CD14-positive monocyte (primary cell): ENCODE data around the gene IPO11. TPM values are rescaled to one million over a fixed set of nuclear protein-coding genes. Genes with fewer than 3 reads are reported as not detected.

Experiments used
- DNase-seq, 3 donors: peaks; one replicate each; pipeline ENCODE4 v3.0.0-alpha.2; 2011 to 2022
- H2AFZ ChIP-seq: 2 replicates; pipeline ENCODE4 v1.6.0; 2012; ENCODE audit warnings: mild to moderate bottlenecking, low read depth, low read length, inconsistent platforms; ENCODE audit not compliant: insufficient read depth, poor library complexity, severe bottlenecking
- H3K27ac ChIP-seq, 2 donors: 1 replicate in 1 of 2; 2 replicates in 1 of 2; pipeline ENCODE4 v1.5.1; 2012 to 2013; ENCODE audit warnings: low read length in 2 of 2, control low read depth in 1 of 2, inconsistent platforms in 1 of 2, low read depth in 1 of 2, mild to moderate bottlenecking in 1 of 2
- H3K27me3 ChIP-seq, 2 donors: one replicate each; pipeline versions ENCODE4 v1.6.0 to v1.6.1; 2011 to 2013; ENCODE audit warnings: low read length in 2 of 2; ENCODE audit not compliant: control insufficient read depth in 2 of 2, insufficient read depth in 2 of 2
- H3K36me3 ChIP-seq, 2 donors: replicated peaks in 1 of 2; 1 replicate in 1 of 2; 2 replicates in 1 of 2; pipeline versions ENCODE4 v1.5.1 to v1.6.1; 2012 to 2013; ENCODE audit warnings: low read length in 2 of 2, control low read depth in 1 of 2, inconsistent platforms in 1 of 2, mild to moderate bottlenecking in 1 of 2; ENCODE audit not compliant: insufficient read depth in 2 of 2, control insufficient read depth in 1 of 2
- H3K4me1 ChIP-seq, 2 donors: 1 replicate in 1 of 2; 2 replicates in 1 of 2; pipeline versions ENCODE4 v1.5.1 to v1.6.1; 2012 to 2013; ENCODE audit warnings: low read length in 2 of 2, control low read depth in 1 of 2, inconsistent platforms in 1 of 2, mild to moderate bottlenecking in 1 of 2, moderate library complexity in 1 of 2; ENCODE audit not compliant: insufficient read depth in 2 of 2, control insufficient read depth in 1 of 2
- H3K4me2 ChIP-seq: replicated peaks from 2 replicates; pipeline ENCODE3; 2012; ENCODE audit warnings: low read length, moderate library complexity, mild to moderate bottlenecking; ENCODE audit not compliant: poor library complexity, severe bottlenecking; ENCODE audit errors: extremely low read depth
- H3K4me3 ChIP-seq, 3 experiments: fragments of 200-600 bp in 1 of 3; sonication (generic) in 1 of 3; replicated peaks in 1 of 3; 1 replicate in 2 of 3; 2 replicates in 1 of 3; pipeline ENCODE4 v1.5.1; 2011 to 2013; ENCODE audit warnings: low read length in 3 of 3, mild to moderate bottlenecking in 3 of 3, control low read depth in 2 of 3, low read depth in 2 of 3, inconsistent platforms in 1 of 3, moderate library complexity in 1 of 3
- H3K79me2 ChIP-seq: 2 replicates; pipeline ENCODE4 v1.6.0; 2012; ENCODE audit warnings: mild to moderate bottlenecking, control low read depth, inconsistent platforms, low read length, moderate library complexity; ENCODE audit not compliant: insufficient read depth
- H3K9ac ChIP-seq: 2 replicates; pipeline ENCODE4 v1.6.0; 2017; ENCODE audit warnings: low read length, mild to moderate bottlenecking; ENCODE audit not compliant: insufficient read depth, poor library complexity, severe bottlenecking
- H3K9me3 ChIP-seq, 2 donors: replicated peaks in 1 of 2; 1 replicate in 1 of 2; 2 replicates in 1 of 2; pipeline versions ENCODE4 v1.5.1 to v1.6.1; 2012 to 2013; ENCODE audit warnings: low read length in 2 of 2, control low read depth in 1 of 2; ENCODE audit not compliant: control insufficient read depth in 1 of 2, insufficient read depth in 1 of 2
- H4K20me1 ChIP-seq: 2 replicates; pipeline ENCODE4 v1.6.0; 2012; ENCODE audit warnings: mild to moderate bottlenecking, low read length, control low read depth, moderate library complexity; ENCODE audit not compliant: insufficient read depth
- H3K27ac Mint-ChIP-seq, 7 donors: one replicate each; pipeline ENCODE4 v1.8.0; 2020; ENCODE audit warnings: mild to moderate bottlenecking in 7 of 7, mixed read lengths in 7 of 7, moderate library complexity in 6 of 7, inconsistent platforms in 2 of 7
- H3K27me3 Mint-ChIP-seq, 3 donors: one replicate each; pipeline ENCODE4 v1.8.0; 2021 to 2022; ENCODE audit warnings: low read depth in 3 of 3, mild to moderate bottlenecking in 3 of 3, mixed read lengths in 3 of 3, moderate library complexity in 3 of 3, inconsistent platforms in 1 of 3
- H3K36me3 Mint-ChIP-seq, 2 donors: one replicate each; pipeline ENCODE4 v1.8.0; 2020; ENCODE audit warnings: mixed read lengths in 2 of 2, inconsistent platforms in 1 of 2, mild to moderate bottlenecking in 1 of 2
- H3K4me1 Mint-ChIP-seq: one replicate; pipeline ENCODE4 v1.8.0; 2020; ENCODE audit warnings: mild to moderate bottlenecking, mixed read lengths
- H3K4me3 Mint-ChIP-seq, 2 donors: one replicate each; pipeline ENCODE4 v1.8.0; 2020; ENCODE audit warnings: mild to moderate bottlenecking in 2 of 2, mixed read lengths in 2 of 2, moderate library complexity in 1 of 2
- H3K9me3 Mint-ChIP-seq, 7 donors: one replicate each; pipeline ENCODE4 v1.8.0; 2020 to 2022; ENCODE audit warnings: mixed read lengths in 7 of 7, mild to moderate bottlenecking in 6 of 7, moderate library complexity in 6 of 7, inconsistent platforms in 2 of 7
- WGBS: methylation state at CpG from one replicate; pipeline ENCODE4 v1.1.5; 2013; ENCODE audit warnings: missing lambda C conversion rate; ENCODE audit not compliant: insufficient coverage; 5-methylcytosine and 5-hydroxymethylcytosine counted together
- intact Hi-C, 2 donors: fragments of 100-400 bp; cut with micrococcal nuclease; formaldehyde crosslinking; loops; one replicate each; pipeline versions ENCODE4 v1.15.0 to v1.15.1; 2023
- polyA plus RNA-seq, 3 donors: library from polyadenylated mRNA; depleted of rRNA in 1 of 3; unstranded in 2 of 3; stranded (reverse) in 1 of 3; fragments of 300-500 nt in 2 of 3; fragments of >200 nt in 1 of 3; fragmentation: Illumina TruSeq in 2 of 3; gene quantifications; 1 replicate in 2 of 3; 2 replicates in 1 of 3; pipeline ENCODE4 v1.2.3, GENCODE V29; 2012 to 2021
- TF ChIP-seq, protein P1 (sequence below): fragments of 200-600 bp; IDR thresholded peaks from one replicate; pipeline ENCODE4 v1.8.0; 2022; ENCODE audit warnings: antibody characterized with exemption, mild to moderate bottlenecking

Gene IPO11
- polyA plus RNA-seq, 3 donors = 4.4 to 5.5 (median 5.3) TPM

DNA sequence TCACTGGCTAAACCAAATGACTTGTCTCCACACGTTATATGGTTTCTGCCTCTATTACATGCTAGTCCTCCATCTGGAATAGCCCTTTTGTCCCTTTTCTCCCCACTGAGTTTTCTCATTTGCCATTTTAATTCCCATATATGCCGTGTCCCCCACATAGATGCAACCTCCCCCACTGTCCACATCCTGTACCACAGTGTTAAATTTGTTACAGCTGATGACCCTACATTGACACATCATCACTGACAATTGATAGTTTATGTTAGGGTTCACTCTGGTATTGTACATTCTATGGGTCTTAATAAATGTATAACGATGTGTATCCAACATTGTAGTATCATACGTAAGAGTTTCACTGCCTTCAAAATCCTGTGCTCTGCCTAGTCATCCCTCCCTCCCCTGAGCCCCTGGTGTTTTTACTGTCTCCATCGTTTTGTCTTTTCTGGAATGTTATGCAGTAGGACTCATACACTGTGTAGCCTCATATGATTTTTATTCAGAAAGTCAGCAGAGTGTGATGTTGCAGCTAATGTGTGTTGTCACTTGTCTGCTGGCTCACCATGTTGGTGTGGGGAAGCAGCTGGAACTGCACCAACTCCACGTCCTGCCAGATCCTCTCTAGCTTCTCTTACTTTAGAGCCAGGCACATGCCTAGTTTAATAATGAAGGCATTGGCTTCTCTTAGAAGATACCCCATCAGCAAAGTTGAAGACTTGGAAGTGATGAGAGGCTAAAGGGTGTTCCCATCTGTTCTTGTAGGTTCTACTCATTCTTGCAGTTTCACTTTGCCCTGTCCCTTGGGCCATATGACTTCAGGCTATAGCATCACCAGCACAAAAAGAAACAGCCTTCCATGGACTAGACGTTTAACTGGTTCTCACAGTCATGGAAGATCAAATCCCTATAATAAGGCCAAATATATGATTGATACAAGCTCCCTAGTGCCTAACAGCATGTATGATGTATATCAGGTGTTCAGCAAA, 196.3 kb downstream of the IPO11 start:
- no peak overlapping the region for H3K4me2 ChIP-seq
- peaks cover 0 to 17% of the 10 kb centered on the region in 2 donors for H3K36me3 ChIP-seq
- no peak overlapping the region for H3K9ac ChIP-seq
- intact Hi-C loops = no loop called here
- no peaks in the 10 kb centered on the region for H3K79me2 ChIP-seq
- H3K27me3 Mint-ChIP-seq = no peaks in the 10 kb centered on the region
- no peaks in the 10 kb centered on the region for H3K27me3 ChIP-seq
- no peak overlapping the region for H3K4me3 Mint-ChIP-seq
- H3K27ac ChIP-seq = no peak overlapping the region
- H3K9me3 Mint-ChIP-seq = peaks cover 0 to 3% (median 2%) of the 10 kb centered on the region in 7 donors
- H3K36me3 Mint-ChIP-seq = peaks cover 19 to 33% of the 10 kb centered on the region in 2 donors
- no peak overlapping the region for H2AFZ ChIP-seq
- no peaks in the 10 kb centered on the region for H3K4me1 ChIP-seq
- H3K27ac Mint-ChIP-seq = peak overlapping the region in 1 of 7 donors; percentile 43
- no peaks in the 10 kb centered on the region for H4K20me1 ChIP-seq
- no peak overlapping the region for H3K4me3 ChIP-seq
- 94% methylated on average over 3 of the region's 7 CpGs for WGBS
- H3K4me1 Mint-ChIP-seq = no peaks in the 10 kb centered on the region
- TF ChIP-seq, protein P1, sequence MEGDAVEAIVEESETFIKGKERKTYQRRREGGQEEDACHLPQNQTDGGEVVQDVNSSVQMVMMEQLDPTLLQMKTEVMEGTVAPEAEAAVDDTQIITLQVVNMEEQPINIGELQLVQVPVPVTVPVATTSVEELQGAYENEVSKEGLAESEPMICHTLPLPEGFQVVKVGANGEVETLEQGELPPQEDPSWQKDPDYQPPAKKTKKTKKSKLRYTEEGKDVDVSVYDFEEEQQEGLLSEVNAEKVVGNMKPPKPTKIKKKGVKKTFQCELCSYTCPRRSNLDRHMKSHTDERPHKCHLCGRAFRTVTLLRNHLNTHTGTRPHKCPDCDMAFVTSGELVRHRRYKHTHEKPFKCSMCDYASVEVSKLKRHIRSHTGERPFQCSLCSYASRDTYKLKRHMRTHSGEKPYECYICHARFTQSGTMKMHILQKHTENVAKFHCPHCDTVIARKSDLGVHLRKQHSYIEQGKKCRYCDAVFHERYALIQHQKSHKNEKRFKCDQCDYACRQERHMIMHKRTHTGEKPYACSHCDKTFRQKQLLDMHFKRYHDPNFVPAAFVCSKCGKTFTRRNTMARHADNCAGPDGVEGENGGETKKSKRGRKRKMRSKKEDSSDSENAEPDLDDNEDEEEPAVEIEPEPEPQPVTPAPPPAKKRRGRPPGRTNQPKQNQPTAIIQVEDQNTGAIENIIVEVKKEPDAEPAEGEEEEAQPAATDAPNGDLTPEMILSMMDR = no peak
- no peak for DNase-seq
- H3K9me3 ChIP-seq = no peaks in the 10 kb centered on the region

DNA sequence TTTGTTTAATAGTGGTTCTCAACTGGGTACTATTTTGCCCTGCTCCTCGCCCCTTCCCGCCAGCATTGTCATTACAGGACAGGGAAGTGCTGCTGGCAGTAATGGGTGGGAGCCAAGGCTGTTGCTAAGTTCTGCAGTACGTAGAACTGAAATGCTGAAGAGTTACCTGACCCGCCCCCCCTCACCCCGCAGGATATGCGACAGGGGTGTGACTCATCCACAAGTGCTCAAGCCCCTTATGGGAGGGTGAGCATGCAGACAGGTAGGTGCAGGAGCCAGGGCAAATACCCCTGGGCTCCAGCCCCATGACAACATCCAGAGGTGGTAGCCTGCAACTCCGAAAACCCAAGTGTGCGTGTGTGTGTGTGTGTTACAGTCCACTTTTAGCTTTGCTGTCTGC, 201.8 kb downstream of the IPO11 start:
- no peaks in the 10 kb centered on the region for H3K27me3 ChIP-seq
- no peak overlapping the region for H2AFZ ChIP-seq
- no peak overlapping the region for H3K4me3 Mint-ChIP-seq

More for the DNA sequence above, 201.8 kb downstream of the IPO11 start:
- 100% methylated on average over 4 of the region's 8 CpGs for WGBS
- intact Hi-C loops = no loop called here
- Mint-ChIP-seq H3K27ac (peak overlapping the region in 1 of 7 donors; percentile 11), H3K9me3 (peaks cover 0 to 4% (median 2%) of the 10 kb centered on the region in 7 donors), H3K27me3 (no peaks in the 10 kb centered on the region), H3K4me1 (no peaks in the 10 kb centered on the region), H3K36me3 (peaks cover 23% of the 10 kb centered on the region in 2 donors)
- DNase-seq = no peak
- Histone ChIP-seq H3K36me3 (peaks cover 0 to 13% of the 10 kb centered on the region in 2 donors), H3K4me2 (no peak overlapping the region), H3K4me1 (no peaks in the 10 kb centered on the region), H3K9me3 (peaks cover 0 to 5% of the 10 kb centered on the region in 2 donors), H4K20me1 (no peaks in the 10 kb centered on the region), H3K27ac (no peak overlapping the region), H3K4me3 (no peak overlapping the region), H3K79me2 (no peaks in the 10 kb centered on the region), H3K9ac (no peak overlapping the region)
- TF ChIP-seq, protein P1 = no peak
